Skin epidermis (tissue), 12 donors: ENCODE data around the gene DPT.

Experiments used
- H3K27ac ChIP-seq, 21 experiments: fragments of 200-600 bp; sonication (generic) in 11 of 21; one replicate each; pipeline ENCODE4 v1.5.0; 2020; ENCODE audit warnings: mild to moderate bottlenecking in 3 of 21, inconsistent platforms in 2 of 21, moderate library complexity in 2 of 21
- H3K4me3 ChIP-seq, 7 experiments: fragments of 200-600 bp; sonication (generic) in 2 of 7; one replicate each; pipeline ENCODE4 v1.5.0; 2020; ENCODE audit warnings: inconsistent platforms in 2 of 7, mild to moderate bottlenecking in 2 of 7, moderate library complexity in 1 of 7

Gene DPT

GRCh38 chr1:168676029-168676812, 52.8 kb downstream of the DPT start:
- no peak overlapping the region for H3K4me3 ChIP-seq
- H3K27ac ChIP-seq, result no peak overlapping the region

GRCh38 chr1:168673974-168674683, 54.9 kb downstream of the DPT start:
- Histone ChIP-seq H3K4me3 (no peak overlapping the region), H3K27ac (no peak overlapping the region)

DNA sequence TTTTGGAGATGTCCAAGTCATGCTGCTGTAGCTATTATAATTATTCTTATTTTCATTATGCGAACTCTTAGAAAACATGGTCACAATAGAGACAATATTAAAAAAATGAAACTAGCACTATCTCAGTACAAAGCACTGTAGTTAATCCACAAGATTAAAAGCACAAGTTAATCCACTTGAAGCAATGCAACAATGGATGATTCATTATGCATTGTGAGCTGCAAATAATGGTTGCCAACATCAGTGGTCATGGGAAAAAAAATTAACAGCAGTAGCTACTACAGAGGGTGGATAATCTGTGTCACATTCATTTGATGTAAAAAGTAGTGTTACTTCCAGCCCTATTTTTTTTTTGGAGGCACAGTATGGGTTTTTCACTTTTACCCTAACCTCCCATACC, 56.7 kb downstream of the DPT start:
- Histone ChIP-seq H3K4me3 (no peak overlapping the region), H3K27ac (no peak overlapping the region)

DNA sequence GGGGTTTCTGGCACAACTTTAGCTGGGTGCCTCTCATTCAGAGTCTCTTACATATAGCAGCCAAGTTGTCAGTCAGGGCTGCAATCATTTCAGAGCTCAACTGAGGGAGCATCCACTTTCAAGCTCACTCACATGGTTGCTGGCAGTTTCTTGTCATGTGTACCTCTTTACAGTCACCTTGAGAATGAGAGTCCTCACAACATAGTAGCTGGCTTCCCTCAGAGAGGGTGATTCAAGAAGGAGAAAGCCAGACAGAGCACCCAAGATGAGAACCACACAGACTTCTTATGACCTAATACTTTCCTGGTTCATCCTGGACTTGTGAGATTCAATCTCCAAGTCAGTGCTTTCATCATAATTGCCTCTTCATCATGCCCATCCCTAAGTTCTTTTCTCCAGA, 57.2 kb downstream of the DPT start:
- Histone ChIP-seq H3K4me3 (no peak overlapping the region), H3K27ac (no peak overlapping the region)

- Histone ChIP-seq H3K4me3 (no peak overlapping the region), H3K27ac (no peak overlapping the region)
These were observed 63.0 kb downstream of the DPT start for GRCh38 chr1:168665975-168666374.

GRCh38 chr1:168664069-168664834, 64.8 kb downstream of the DPT start:
- Histone ChIP-seq H3K27ac (no peak overlapping the region), H3K4me3 (no peak overlapping the region)

DNA sequence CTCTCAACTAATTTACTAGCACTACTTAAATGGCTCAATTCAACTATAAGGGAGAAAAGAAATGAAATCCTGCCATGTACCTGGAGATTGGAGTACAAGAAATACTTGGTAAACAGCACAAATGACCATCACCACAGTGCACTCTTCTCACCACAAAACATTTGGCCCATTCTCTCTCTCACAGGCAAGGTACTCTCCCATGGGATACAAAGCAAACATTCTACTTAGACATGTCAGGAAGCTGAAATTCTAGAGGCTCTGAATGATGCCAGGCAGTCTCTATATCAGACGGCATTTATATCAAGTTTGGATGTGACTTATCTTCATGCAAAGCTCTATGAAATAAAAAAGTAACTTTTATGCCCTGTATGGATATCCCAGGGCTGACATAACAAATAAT, 72.5 kb downstream of the DPT start:
- no peak overlapping the region for H3K4me3 ChIP-seq
- no peak overlapping the region for H3K27ac ChIP-seq

- Histone ChIP-seq H3K4me3 (no peak overlapping the region), H3K27ac (no peak overlapping the region)
These were observed 74.6 kb downstream of the DPT start for GRCh38 chr1:168654198-168654915.

GRCh38 chr1:168653567-168653966, 75.4 kb downstream of the DPT start:
- Histone ChIP-seq H3K4me3 (no peak overlapping the region), H3K27ac (no peak overlapping the region)

DNA sequence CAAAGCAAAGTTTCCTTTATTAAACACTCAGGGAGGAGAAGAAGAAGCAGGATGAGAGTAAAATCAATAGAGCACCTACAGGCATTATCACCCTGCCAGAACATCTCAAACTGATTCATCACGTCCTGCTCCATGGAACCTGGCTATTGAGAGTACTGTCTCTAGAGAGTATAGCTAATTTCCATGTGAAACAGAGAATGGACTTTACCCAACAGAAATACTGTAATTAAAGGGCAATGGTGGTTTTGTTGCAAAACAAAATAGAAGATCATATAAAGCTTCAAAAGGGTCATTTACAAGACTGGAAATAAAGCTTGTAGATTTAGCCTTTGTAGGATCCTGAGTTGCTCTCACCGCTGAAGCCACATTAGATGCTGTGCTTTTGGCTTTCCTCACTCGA, 83.3 kb downstream of the DPT start:
- no peak overlapping the region for H3K4me3 ChIP-seq
- no peak overlapping the region for H3K27ac ChIP-seq
